Activated CD4-positive, alpha-beta T cell treated with anti-CD3 and anti-CD28 coated beads, Interleukin-2, Interleukin-6, amounts not matched to agents 100 ng/mL and 50 ng/mL, durations not matched to agents 16 hours and 8 hours (primary cell): ENCODE results near the gene STRIP2.
"Not testable (repeated sequence)": the region's sequence is repeated elsewhere in the genome, so short reads cannot be mapped to it uniquely, and the experiment has no call there.

Experiments used
- DNase-seq: peaks from one replicate; pipeline ENCODE4 v3.0.0-alpha.2; 2020

The STRIP2 gene

DNA sequence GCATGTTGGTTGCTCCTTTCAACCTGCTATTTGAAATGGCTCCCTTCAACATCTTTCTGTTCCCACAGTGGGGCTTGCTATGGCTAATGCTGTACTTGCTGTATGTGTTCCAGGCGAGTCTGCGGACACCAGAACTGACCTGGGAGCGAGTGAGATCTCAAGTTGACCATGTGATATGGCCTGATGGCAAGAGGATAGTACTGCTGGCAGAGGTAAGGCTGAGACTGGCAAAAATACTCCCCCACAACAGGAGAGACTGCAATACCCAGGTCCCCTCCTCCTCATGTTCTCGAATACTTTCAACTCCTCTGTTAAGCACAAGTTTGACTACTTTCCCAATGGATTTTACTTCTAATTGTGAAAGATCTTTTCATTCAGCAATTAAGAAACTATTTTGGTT, 11.5 kb upstream of the STRIP2 start:
- no peak for DNase-seq

DNA sequence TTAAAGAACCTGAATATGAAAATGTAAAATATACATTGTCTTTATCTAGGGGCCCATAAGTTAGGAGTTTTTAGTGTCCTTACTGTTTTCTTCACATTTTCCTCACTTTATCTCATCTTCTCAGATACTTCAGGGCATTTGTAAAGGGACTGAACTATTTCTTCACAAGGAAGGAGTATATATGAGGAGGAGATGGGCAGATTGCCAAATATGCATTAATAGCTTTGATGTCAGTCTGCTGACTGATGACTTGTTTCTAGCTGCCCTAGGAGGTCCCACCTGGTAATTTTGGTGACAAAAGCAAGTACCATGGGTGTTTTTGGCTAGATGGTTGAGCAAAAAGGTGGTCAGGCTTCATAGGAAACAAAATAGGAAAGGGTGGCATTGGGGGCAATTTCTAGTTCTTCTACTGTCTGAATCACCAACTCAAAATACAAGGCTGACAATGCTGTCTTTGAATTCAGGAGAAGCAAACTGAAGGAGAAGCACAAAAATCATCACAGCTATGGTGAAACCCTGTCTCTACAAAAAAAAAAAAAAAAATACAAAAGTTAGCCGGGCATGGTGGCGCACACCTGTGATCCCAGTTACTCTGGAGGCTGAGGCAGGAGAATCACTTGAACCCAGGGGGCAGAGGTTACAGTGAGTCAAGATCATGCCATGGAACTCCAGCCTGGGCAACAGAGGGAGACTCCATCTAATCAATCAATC, 10.4 kb upstream of the STRIP2 start:
- no peak for DNase-seq

DNA sequence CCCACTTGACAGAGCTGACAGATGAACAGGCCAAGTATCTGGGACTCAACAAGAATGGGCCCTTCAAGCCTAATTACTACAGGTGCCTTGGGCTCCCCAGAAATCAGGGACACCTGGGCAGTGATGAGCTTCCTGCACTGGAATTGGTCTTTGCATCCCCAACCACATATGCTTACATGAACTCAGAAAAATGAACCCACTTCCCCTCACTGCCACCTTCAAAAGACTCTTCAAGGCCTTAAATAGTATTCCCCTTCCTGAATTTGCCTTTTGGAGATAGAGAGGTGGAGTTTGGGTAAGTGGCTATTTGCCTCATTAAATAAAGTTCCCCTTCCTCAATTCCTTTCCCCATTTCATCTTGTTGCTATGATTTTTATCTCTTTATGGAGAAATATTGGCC, 7.8 kb upstream of the STRIP2 start:
- DNase-seq: no peak

DNA sequence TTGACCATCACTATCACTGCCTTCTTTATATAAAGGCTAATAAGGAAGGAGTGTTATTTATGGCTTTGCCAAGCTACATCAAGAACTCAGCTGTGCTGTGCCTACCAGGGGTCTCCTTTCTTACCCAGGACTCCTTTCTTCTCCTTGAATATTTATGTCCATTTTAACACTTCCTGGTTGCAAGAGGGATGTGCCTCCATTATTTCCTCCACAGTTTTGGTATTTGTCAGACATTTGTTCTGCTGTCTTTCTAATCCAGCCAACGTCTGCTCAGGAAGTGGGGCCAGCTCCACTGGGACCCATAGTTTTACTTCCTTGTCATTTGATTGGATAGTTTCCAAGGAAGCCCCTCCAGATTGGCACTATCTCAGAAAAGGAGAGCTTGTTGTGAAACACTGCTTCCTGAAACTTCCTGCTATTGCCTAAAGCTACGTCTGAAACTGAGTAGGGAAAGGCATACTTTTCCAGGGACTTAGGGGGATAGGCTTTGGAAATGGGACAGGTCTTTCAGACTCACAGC, 6.6 kb upstream of the STRIP2 start:
- no peak for DNase-seq

DNA sequence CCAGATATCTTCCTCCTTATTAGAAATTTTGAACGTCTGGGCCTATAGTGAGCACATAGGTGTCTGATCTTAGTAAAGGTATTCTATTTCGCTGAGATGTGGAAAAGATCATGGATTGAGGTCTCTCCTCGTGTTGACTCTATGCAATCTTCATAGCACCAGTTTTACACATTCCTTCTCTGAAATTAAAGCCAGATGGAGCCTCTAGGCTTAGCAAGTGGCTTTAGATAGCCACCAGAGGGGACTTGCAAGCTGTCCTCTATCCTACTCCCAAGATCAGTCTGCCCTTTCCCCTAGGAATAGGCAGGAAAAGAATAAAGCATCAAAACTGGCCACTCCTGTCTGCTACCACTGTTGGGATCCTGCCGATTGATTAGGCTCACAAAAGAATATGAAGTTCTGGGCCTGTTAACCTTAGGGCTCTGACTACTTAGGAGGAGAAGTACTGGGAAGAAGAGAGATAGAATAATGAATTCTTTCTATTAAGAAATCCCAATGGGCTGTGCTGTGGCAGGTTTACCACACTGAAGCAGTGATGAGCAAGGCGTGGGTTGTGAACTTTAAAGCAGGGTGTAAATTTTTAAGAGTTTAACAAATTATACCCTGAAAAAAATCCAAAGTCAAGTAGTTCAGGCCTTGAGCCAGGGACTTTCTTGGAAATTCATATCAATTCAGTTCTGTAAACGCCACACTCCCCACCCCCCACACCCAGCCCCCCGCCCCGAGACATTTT, 2.2 kb upstream of the STRIP2 start:
- no peak for DNase-seq

DNA sequence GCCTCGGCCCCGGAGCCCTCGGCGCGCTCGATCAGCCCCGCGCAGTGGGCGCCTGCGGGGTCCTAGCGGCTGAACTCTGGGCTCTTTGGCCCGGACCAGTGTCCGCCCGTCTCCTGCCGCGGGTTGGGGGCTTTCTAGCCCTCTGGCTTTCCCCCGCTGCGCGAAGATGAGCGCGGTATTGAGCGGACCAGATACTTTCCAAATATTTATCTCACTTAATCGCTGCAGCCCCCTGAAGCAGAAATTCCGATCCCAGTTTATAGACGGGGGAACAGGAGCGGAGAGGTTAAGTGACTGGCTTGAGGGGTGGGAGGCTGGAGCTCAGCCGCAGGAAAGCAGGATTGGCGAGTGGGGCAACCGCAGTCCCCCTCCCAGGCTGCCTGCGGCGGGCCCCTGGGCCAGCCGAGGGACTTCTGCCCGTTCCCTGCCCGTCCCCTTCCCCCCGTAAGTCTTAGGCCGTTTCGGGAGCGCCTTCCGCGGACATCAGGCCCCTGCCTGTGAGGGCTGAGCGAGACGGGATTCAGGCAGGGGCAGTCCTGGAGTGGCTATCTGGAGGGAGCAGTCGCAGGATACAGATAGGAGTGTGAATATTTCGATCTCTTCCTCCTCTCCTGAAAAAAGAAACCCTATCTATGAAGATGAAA, 565 bp downstream of the STRIP2 start:
- no peak for DNase-seq

DNA sequence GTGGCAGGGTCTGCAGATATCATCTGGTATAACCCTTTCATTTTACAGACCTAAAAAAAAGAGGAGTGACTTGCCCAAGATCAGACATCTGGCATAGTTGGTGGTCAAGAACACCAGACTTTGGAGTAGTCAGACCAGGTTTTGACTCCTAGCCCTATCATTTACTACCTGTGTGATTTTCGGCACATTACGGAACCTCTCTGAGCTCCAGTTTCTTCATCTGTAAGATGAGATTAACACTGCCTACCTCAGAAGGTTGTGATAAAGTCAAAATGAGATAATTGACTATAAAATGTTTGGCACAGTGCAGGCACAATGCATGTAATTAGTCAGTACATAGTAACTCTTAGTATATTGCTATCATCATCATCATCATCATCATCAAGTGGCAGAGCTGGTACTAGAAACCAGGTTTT, 1.2 kb downstream of the STRIP2 start:
- peak; percentile 45 for DNase-seq

DNA sequence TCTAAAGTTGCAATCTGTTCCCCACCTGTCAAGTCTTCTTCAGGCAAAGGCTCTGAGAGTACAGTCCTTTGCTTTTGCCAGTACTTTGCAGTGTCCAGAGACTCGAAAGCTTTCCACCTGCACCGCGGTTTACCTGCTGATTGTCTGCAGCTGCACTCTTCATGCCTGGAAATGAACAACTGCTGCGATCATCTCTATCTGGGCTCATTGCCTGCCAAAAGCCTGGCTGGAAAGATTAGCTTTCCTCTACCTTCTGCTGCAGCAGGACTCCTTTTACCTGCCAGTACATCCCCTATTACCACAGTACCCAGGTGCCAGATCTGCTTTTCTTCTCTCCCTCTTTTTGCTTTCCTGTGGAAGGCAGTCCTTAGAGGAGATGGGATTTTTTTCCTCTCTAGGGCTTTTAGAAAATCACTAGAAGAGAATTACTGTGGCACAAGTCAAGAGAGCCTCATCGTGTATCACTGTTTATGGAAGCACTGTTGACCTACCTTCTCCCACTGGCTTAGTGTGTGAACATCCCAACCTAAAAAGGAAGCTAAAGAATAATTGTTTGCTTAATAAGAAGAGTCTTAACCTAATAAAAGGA, 2.2 kb downstream of the STRIP2 start:
- peak; percentile 27 for DNase-seq

DNA sequence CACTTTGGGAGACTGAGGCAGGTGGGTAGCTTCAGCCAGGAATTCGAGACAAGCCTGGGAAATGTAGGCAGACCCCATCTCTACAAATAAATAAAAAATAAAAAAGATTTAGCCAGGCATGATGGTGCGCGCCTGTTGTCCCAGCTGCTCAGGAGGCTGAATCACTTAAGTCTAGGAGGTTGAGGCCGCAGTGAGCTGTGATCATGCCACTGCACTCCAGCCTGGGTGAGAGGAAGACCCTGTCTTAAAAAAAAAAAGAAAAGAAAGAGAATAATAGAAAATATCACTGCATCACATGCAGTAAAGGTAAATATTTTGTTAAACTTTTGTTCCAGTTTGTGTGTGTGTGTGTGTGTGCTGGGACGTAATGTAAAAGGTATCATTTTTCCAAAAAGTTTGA, 3.0 kb downstream of the STRIP2 start:
- DNase-seq: no peak

DNA sequence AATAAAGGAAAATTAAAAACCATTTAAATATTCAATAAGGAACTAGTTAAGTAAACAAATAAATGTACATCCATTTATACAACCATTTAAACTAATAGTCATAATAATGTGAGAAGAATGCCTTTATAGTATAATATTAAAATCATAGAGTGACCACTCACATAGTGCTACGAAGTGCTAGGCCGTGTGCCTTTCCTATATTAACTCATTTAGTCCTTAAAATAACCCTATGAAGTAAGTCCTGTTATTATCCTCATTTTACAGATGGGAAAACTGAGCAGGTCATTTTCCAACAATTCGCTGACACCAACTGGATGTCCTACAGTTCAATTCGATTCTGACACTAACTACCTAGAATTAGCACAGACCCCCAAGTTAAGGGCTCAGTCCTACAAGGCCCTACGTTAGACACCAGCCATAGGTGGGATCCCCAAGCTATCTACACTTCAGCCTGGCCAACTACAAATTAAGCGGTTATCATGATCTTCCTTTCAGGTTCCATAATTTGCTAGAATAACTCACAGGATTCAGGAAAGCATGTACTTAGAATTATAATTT, 4.1 kb downstream of the STRIP2 start:
- no peak for DNase-seq

DNA sequence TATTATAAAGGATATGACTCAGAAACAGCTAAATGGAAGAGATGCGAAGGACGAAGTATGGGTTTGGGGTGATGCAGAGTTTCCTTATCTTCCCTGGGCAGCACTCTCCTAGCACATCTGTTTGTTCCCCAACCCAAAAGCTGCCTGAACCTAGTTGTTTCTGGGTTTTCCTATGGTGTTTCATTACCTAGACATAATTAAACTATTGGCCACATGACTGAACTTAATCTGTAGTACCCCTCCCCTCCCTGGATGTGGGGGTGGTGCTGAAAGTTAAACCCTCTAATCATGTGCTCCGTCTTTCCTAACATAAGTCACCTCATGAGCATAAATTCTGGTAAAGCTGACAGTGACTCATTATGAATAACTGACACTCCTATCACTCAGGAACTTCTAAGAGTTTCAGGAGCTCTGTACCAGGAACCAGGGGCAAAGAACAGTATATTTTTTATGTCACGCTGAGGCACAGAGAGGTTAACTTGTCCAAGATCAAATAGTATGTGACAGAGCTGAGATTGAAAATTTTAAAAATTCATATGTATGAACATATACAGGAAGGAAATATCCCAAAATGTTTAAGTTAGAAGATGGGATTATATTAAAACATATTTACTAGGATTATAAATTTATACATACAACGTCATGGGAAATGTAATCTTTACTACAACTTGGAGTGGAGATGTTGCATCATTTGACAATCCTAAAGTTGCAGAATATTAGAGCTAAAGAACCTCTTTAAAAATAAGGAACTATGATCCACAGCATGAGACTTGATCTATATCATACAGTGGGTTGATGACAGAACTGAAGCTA, 4.8 kb downstream of the STRIP2 start:
- peak; percentile 87 for DNase-seq

DNA sequence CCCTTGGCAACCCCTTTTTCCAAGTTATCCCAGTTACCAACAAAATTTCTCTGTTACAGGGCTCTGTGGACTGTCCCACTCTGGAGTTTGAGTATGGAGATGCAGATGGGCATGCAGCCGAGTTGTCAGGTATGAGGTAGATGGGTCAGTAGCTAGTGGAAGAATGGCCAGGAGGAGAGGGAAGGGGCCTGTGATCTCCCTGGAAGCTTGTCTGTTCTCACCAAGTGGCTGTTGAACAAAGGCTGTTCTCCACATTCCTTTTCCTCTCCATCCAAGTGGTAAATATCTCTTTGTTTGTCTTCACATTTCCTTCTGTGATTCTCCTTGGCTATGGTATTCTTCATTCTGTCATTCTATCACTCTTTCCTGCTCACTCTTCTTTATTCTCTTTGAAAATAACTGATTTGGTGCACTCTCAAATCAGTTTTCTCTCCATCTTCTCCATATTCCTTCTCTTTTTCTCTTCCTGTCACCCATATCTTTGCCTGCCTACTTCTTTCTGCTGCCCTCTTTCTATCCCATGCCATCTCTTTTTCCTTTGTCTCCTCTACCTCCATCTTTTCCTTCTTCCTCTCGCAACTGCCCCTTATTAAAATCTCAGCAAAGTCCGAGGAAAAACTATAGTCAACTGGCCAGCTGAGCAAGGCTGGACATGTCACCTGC, 5.9 kb downstream of the STRIP2 start:
- DNase-seq: no peak

DNA sequence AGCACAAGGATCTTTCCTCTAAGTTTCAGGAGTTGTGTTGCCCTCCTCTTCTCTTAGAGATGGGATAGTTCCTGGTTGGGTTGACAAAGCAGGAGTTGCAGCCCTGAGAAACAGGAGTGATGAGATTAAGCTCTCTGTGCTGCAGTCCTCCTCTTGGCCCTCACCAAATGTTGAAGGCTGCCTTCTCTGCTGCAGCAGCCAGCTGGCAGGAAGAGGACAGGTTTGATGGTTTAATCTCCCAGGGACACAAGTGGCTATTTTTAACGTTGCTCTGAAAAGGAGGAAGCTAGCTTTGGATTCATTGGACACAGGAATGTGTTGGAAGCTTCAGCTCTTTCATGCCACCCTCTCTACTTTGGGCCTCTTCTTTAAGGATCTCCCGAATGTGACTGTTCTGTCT, 9.4 kb downstream of the STRIP2 start:
- no peak for DNase-seq

DNA sequence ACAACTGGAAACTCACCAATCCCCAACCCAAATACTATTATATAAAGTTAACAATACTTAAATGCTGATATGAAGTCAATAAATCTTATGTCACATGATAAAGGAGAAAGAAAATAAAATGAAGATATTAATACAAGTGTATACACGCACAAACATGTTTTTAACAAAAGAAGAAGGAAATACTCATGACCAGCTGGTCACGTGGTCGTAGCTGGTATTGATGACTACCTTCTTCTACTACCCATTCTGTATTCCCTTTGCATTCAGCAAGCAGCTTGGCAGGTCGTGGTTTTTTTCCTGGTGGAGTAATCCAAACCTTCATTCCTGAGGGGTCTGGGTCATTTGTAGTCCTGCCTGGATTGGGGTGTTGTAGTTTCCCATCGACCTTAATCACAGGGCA, 10.5 kb downstream of the STRIP2 start:
- DNase-seq: not testable (repeated sequence)

DNA sequence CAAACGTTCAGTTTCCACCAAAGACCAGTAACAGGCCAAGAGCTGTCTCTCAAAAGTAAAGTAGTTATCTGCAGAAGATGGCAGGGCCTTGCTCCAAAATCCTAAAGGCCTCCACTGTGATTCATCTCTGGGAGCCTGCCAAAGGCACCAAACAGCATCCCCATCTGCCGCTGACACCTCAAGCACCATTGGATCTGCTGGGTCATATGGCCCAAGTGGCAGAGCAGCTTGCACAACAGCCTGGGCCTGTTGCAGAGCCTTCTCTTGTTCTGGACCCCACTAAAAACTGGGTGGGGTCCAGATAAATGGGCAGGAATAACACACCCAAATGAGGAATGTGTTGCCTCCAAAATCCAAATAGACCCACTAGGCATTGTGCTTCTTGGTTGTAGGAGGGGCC, 12.7 kb downstream of the STRIP2 start:
- not testable (repeated sequence) for DNase-seq

DNA sequence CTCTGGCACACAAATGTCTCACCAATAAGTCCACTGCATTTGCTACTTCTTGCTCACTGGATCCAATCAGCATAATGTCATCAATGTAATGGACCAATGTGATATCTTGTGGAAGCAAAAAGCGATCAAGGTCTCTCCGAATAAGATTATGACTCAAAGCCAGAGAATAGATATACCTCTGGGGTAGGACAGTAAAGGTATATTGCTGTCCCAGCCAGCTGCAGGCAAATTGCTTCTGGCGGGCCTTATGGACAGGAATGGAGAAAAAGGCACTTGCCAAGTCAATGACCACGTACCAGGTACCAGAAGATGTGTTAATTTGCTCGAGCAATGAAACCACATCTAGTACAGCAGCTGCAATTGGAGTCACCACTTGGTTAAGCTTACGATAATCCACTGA, 13.2 kb downstream of the STRIP2 start:
- not testable (repeated sequence) for DNase-seq

DNA sequence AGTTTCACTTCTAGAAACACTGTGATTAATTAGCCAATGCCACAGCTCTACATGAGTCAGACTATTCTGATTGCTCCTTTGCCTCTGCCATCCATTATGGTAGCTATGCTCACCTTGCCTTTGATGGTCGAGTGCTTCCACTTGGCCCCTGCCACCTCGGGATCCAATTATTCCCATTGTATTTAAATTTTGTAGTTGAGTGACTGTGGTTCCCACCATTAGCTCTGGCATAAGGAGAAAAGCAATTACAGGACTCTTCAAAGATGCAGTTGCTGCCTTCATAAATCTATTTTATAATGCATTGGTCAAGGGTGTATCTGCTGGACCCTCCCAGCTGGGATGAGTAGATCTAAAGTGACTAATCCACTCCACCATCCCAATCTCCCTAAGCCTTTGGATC, 14.4 kb downstream of the STRIP2 start:
- DNase-seq: not testable (repeated sequence)

DNA sequence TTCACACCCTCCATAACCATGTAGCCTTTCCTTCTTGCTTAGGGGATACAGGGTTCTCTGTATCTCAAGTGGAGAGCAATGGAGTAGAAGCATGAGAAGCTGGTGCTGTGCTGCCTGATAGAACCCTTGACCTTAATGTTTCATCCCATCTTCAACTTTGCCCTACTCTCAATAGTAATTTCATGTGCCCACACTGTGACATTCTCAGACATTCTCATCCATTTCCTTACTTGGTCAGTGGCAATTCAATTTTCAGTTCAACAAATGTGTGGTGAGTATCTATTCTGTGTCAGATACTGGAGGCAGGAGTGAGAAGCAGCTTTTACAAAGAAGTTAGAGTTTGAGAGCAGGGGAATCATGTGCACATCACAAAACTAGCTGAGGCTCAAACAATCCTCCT, 16.1 kb downstream of the STRIP2 start:
- no peak for DNase-seq

DNA sequence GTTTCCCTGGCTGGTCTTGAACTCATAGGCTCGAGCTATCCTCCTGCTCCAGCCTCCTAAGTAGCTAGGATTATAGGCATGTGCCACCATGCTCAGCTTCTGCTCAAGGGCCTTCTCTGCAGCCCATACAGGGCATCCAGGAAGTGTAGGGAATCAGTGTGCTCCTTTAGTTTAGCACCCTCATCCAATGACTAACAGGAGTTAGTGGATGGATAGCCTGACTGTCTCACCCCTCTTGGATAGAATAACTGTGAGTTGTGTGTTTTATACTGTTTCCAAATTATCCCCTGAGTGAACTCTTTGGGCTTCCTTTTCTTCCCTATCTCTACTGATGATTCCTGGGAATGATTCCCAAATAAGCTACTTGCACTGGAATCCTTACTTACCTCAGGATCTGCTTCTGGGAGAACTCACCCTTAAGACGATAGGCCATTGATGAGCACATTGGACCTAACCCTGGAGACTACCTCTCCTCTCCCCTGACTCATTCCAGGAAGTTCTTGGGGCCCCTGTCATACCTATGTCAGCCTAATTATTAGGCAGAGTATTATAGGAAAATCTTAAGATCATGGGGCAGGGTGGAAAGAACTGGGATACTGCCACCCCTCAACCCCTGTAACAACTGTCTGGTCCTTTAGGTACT, 18.5 kb downstream of the STRIP2 start:
- no peak for DNase-seq

DNA sequence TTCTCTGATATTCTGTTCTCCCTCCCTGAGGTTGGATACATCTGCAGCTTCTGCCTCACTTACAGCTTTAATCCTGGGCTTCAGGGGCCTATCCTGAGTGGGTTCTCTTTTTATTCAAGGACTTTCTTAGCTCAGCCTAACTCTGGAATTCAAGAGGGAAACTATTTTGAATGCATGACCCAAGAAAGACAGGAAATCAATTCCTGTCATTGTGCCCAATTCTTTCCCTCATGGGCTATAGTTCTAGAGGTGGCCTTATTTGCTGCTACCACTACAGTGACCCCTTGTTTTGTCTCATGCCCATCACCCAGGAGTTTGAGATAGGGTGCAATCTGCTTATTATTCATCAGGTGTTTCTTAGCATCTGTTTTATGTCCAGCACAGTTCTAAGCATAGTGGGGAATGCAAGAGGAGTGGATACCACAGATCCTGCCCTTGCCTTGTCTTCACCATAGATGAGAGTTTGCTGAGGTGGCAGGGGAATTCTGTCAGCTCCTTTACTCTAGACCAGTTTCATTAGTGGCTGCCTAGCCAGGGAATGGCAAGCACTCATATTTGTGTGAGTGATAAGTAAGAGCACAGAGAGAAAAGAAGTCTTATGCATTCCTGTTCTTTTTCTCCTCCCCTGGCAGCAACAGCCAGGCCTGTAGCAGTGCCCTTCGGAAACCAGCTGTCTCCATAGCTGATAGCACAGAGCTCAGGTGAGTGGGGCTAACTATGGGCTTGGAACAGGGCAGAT, 19.4 kb downstream of the STRIP2 start:
- DNase-seq: no peak

DNA sequence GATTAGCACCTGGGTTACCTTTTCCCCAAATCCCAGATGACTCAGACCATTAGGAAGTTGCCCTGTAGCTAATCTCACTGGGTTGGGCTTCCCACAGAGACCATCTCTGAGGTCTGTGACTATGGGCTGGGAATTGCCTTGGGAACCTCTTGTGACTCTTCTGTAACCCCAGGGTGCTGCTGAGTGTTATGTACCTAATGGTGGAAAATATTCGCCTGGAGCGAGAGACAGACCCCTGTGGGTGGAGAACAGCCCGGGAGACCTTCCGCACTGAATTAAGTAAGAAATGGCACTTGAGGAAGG, 20.0 kb downstream of the STRIP2 start:
- DNase-seq: no peak
